Neural cell (in vitro differentiated cells): ENCODE results near the gene SAMD14. TPM values are rescaled to one million over a fixed set of nuclear protein-coding genes. Genes with fewer than 3 reads are reported as not detected.

Experiments used
- H2AFZ ChIP-seq: fragments of 200-600, 300-800 bp; sonication (generic), shearing (Covaris generic); 2 replicates; pipeline ENCODE4 v1.6.0; 2014; ENCODE audit warnings: low read depth, mild to moderate bottlenecking, antibody characterized with exemption, low read length, moderate library complexity
- H3F3A ChIP-seq: fragments of 200-600 bp; shearing (Covaris generic); 2 replicates; pipeline ENCODE4 v1.6.1; 2016; ENCODE audit warnings: mild to moderate bottlenecking, moderate library complexity, mixed read lengths, antibody characterized with exemption, low read length; ENCODE audit not compliant: insufficient read depth, poor library complexity, severe bottlenecking
- H3K27ac ChIP-seq: fragments of 200-600, 300-800 bp; sonication (generic), shearing (Covaris generic); 2 replicates; pipeline ENCODE4 v1.5.1; 2014; ENCODE audit warnings: mild to moderate bottlenecking, low read length, moderate library complexity
- H3K27me3 ChIP-seq: fragments of 300-800, 200-600 bp; sonication (generic), shearing (Covaris generic); 2 replicates; pipeline ENCODE4 v1.6.0; 2014; ENCODE audit warnings: mild to moderate bottlenecking, low read depth, low read length, moderate library complexity; ENCODE audit not compliant: insufficient read depth
- H3K36me3 ChIP-seq: fragments of 300-800, 200-600 bp; sonication (generic), shearing (Covaris generic); 2 replicates; pipeline ENCODE4 v1.5.1; 2014; ENCODE audit warnings: mild to moderate bottlenecking, antibody characterized with exemption, low read length, moderate library complexity; ENCODE audit not compliant: insufficient read depth
- H3K4me2 ChIP-seq: fragments of 300-800, 200-600 bp; sonication (generic), shearing (Covaris generic); 2 replicates; pipeline ENCODE4 v1.6.0; 2014; ENCODE audit warnings: mild to moderate bottlenecking, low read length
- H3K4me3 ChIP-seq: fragments of 300-800, 200-600 bp; sonication (generic), shearing (Covaris generic); 2 replicates; pipeline ENCODE4 v1.5.1; 2014; ENCODE audit warnings: mild to moderate bottlenecking, low read length, moderate library complexity
- H3K79me2 ChIP-seq: fragments of 200-600 bp; shearing (Covaris generic); replicated peaks from 2 replicates; pipeline ENCODE4 v1.6.0; 2014; ENCODE audit warnings: mild to moderate bottlenecking, low read length, moderate library complexity; ENCODE audit not compliant: insufficient read depth
- H3K9ac ChIP-seq: fragments of 300-800, 200-600 bp; sonication (generic), shearing (Covaris generic); 2 replicates; pipeline ENCODE4 v1.6.1; 2016; ENCODE audit warnings: mild to moderate bottlenecking, low read length, mixed read lengths
- H3K9me2 ChIP-seq: fragments of 200-600 bp; shearing (Covaris generic); 2 replicates; pipeline ENCODE4 v1.6.1; 2016; ENCODE audit warnings: mild to moderate bottlenecking, low read length, mixed read lengths; ENCODE audit not compliant: insufficient read depth
- H3K9me3 ChIP-seq: fragments of 200-600, 300-800 bp; sonication (generic), shearing (Covaris generic); 2 replicates; pipeline ENCODE4 v1.6.1; 2016; ENCODE audit warnings: mild to moderate bottlenecking, mixed run types, low read length, moderate library complexity, mixed read lengths
- H4K20me1 ChIP-seq: fragments of 200-600 bp; shearing (Covaris generic); 2 replicates; pipeline ENCODE4 v1.6.1; 2016; ENCODE audit warnings: mild to moderate bottlenecking, mixed run types; ENCODE audit not compliant: insufficient read depth
- EP300 ChIP-seq: fragments of 450-650 bp; conservative IDR thresholded peaks from 2 replicates; pipeline ENCODE4 v1.6.1; 2014; ENCODE audit warnings: antibody characterized with exemption, mild to moderate bottlenecking, moderate library complexity; ENCODE audit not compliant: poor library complexity, severe bottlenecking
- EZH2 ChIP-seq: fragments of 200-600, 300-800 bp; shearing (Covaris generic), sonication (generic); IDR thresholded peaks from 2 replicates; pipeline ENCODE4 v1.6.1; 2014; ENCODE audit warnings: antibody characterized with exemption, low read length, borderline replicate concordance, mild to moderate bottlenecking; ENCODE audit not compliant: insufficient read depth, poor library complexity, severe bottlenecking
- MXI1 ChIP-seq: fragments of 450-650 bp; conservative IDR thresholded peaks from 2 replicates; pipeline ENCODE4 v1.6.1; 2014; ENCODE audit warnings: antibody characterized with exemption, mild to moderate bottlenecking; ENCODE audit not compliant: poor library complexity, severe bottlenecking
- POLR2AphosphoS5 ChIP-seq: IDR thresholded peaks from 2 replicates; pipeline ENCODE4 v1.6.1; 2012
- RAD21 ChIP-seq: fragments of 450-650 bp; conservative IDR thresholded peaks from 2 replicates; pipeline ENCODE4 v1.6.1; 2014; ENCODE audit warnings: antibody characterized with exemption, mild to moderate bottlenecking, moderate library complexity
- SMC3 ChIP-seq: fragments of 450-650 bp; conservative IDR thresholded peaks from 2 replicates; pipeline ENCODE4 v1.6.1; 2014; ENCODE audit warnings: antibody characterized with exemption, mild to moderate bottlenecking, moderate library complexity; ENCODE audit not compliant: poor library complexity
- TAF1 ChIP-seq: IDR thresholded peaks from 2 replicates; pipeline ENCODE4 v1.6.1; 2012; ENCODE audit warnings: low read depth
- polyA plus RNA-seq: library from polyadenylated mRNA; depleted of rRNA; stranded (reverse); fragments of >200 nt; gene quantifications from 2 replicates; pipeline ENCODE4 v1.2.3, GENCODE V29; 2014
- TF ChIP-seq, protein P1 (sequence below): IDR thresholded peaks from 2 replicates; pipeline ENCODE4 v1.6.1; 2012; ENCODE audit warnings: borderline replicate concordance
- TF ChIP-seq, protein P2 (sequence below): fragments of 450-650 bp; IDR thresholded peaks from 2 replicates; pipeline ENCODE4 v1.5.1; 2014; ENCODE audit warnings: antibody characterized with exemption, mild to moderate bottlenecking, moderate library complexity; ENCODE audit not compliant: poor library complexity, severe bottlenecking

Gene SAMD14
- polyA plus RNA-seq, 1 donor from 2014 or later: 105 TPM

GRCh38 chr17:50109207-50109606 is 20.8 kb downstream of the SAMD14 start:
- Histone ChIP-seq H3K36me3 (peaks cover 7% of the 10 kb centered on the region), H3K79me2 (no peaks in the 10 kb centered on the region), H2AFZ (no peak overlapping the region), H4K20me1 (no peaks in the 10 kb centered on the region), H3K4me3 (no peak overlapping the region), H3K9me2 (no peaks in the 10 kb centered on the region), H3K9me3 (no peaks in the 10 kb centered on the region), H3K27me3 (no peaks in the 10 kb centered on the region), H3K27ac (no peak overlapping the region), H3K9ac (no peak overlapping the region), H3K4me2 (no peak overlapping the region), H3F3A (no peaks in the 10 kb centered on the region)
- TF ChIP-seq MXI1: no peak
- TF ChIP-seq, protein P1, sequence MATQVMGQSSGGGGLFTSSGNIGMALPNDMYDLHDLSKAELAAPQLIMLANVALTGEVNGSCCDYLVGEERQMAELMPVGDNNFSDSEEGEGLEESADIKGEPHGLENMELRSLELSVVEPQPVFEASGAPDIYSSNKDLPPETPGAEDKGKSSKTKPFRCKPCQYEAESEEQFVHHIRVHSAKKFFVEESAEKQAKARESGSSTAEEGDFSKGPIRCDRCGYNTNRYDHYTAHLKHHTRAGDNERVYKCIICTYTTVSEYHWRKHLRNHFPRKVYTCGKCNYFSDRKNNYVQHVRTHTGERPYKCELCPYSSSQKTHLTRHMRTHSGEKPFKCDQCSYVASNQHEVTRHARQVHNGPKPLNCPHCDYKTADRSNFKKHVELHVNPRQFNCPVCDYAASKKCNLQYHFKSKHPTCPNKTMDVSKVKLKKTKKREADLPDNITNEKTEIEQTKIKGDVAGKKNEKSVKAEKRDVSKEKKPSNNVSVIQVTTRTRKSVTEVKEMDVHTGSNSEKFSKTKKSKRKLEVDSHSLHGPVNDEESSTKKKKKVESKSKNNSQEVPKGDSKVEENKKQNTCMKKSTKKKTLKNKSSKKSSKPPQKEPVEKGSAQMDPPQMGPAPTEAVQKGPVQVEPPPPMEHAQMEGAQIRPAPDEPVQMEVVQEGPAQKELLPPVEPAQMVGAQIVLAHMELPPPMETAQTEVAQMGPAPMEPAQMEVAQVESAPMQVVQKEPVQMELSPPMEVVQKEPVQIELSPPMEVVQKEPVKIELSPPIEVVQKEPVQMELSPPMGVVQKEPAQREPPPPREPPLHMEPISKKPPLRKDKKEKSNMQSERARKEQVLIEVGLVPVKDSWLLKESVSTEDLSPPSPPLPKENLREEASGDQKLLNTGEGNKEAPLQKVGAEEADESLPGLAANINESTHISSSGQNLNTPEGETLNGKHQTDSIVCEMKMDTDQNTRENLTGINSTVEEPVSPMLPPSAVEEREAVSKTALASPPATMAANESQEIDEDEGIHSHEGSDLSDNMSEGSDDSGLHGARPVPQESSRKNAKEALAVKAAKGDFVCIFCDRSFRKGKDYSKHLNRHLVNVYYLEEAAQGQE: no peak

DNA sequence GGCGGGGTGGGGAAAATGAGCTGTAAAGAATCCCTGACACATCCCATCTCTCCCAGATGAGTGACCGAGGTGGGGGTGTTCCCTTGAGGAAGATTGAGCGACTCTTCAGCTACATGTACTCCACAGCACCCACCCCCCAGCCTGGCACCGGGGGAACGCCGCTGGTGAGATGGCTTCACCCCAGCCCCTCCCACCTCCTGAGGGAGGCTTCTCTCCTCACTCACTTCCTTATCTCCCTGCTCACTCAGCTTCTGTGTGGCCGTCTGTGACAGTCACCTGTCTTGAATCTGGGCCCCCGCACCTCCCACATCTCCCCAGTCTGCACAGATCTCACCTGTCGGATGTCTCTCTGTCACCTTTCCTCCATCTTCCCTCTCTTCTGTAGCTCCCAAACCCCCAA is 21.4 kb downstream of the SAMD14 start:
- Histone ChIP-seq H4K20me1 (no peaks in the 10 kb centered on the region), H2AFZ (no peak overlapping the region), H3K36me3 (peaks cover 7% of the 10 kb centered on the region), H3K4me3 (no peak overlapping the region), H3K27me3 (no peaks in the 10 kb centered on the region), H3F3A (no peaks in the 10 kb centered on the region), H3K4me2 (no peak overlapping the region), H3K9ac (no peak overlapping the region), H3K9me3 (no peaks in the 10 kb centered on the region), H3K27ac (no peak overlapping the region), H3K79me2 (no peaks in the 10 kb centered on the region), H3K9me2 (no peaks in the 10 kb centered on the region)
- TF ChIP-seq RAD21 (no peak), SMC3 (no peak), MXI1 (no peak), TAF1 (no peak), EP300 (no peak), EZH2 (no peak), POLR2AphosphoS5 (no peak)
- TF ChIP-seq, protein P2, sequence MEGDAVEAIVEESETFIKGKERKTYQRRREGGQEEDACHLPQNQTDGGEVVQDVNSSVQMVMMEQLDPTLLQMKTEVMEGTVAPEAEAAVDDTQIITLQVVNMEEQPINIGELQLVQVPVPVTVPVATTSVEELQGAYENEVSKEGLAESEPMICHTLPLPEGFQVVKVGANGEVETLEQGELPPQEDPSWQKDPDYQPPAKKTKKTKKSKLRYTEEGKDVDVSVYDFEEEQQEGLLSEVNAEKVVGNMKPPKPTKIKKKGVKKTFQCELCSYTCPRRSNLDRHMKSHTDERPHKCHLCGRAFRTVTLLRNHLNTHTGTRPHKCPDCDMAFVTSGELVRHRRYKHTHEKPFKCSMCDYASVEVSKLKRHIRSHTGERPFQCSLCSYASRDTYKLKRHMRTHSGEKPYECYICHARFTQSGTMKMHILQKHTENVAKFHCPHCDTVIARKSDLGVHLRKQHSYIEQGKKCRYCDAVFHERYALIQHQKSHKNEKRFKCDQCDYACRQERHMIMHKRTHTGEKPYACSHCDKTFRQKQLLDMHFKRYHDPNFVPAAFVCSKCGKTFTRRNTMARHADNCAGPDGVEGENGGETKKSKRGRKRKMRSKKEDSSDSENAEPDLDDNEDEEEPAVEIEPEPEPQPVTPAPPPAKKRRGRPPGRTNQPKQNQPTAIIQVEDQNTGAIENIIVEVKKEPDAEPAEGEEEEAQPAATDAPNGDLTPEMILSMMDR: no peak
- TF ChIP-seq, protein P1: no peak
